ENCODE results near the gene ATXN1. TPM values are rescaled to one million over a fixed set of nuclear protein-coding genes. Genes with fewer than 3 reads are reported as not detected.

Gene ATXN1
- total and polyA plus RNA-seq, 2 experiments from 2014 or later = 4.8 to 9.1 TPM

DNA sequence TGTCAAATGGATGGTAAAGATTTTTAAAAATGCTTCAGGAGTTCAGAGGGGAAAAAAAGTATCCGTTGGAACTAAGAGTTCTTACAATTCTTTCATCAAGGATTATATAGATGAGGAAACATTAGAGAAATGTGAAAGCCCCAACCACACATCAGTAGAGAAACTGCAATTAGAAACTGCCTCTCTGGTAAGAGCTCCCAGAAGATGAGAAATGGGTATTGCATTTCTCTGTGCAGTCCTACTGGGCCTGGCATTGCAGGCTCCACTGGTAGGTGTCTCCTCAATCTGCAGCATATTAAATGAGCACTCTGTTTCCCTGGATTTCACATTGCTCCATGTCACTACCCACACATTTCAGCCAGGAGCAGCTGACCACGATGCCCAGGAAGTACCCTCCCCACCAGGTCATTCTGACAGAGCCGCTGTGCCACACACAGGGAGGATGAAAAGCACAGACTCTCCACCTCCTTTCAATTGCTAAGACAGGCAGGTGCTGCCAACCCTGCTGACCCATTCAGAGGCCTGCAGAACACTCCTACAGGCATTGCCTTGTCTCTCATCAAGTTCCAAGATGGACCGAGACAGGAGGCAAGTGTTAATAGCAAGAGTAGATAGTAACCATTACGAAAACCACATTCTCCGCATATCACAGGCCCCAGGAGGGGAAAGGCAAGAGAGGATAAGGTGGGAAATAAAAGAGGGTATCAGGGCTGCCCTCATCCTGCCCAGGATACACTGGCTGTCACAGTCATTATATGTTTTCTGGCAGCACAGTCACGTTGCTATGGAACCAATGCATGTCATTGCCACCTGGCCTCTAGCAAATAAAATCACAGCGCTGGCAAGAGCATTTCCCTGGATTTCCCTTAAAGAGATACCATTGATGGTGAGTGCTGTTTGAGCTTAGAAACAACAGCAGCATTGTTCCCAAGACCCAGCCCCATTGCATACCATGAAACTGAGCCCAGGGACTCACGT, 241.7 kb downstream of the ATXN1 start (continued):
- no peak for TF ChIP-seq ZNF114 (CRISPR knock-in tag; IDR thresholded peaks at IDR 0.05)
- TF ChIP-seq EZH2phosphoT487 (IDR thresholded peaks at IDR 0.05; ENCODE audit: unreplicated experiment) = no peak
- TF ChIP-seq JUNB (IDR thresholded peaks at IDR 0.05; ENCODE audit: unreplicated experiment) = no peak

DNA sequence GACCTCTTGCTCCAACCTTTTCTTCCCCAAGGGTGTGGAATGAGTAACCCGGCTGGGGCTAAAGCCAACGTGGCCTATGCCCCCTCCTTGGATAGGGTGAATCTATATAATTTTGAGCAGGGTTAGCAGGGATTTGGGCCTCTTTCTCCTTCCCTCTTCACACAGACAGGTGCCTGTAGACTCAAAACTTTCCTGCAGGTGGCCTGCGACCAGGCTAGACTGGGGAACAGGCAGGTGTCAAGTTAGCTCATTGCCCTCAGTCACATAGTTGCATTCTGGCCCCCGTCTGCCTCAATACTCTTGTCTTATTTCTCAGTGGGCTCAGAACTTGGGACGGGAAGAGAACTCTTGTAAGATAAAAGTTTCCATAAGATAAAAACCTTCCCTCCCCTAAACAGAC, 243.0 kb downstream of the ATXN1 start:
- no peak overlapping the region for H3K4me3 ChIP-seq
- Mint-ChIP-seq H3K4me3 (no peak overlapping the region), H3K27me3 (ENCODE audit: insufficient read depth, low read depth, poor library complexity) (peaks cover 3% of the 10 kb centered on the region), H3K9me3 (no peaks in the 10 kb centered on the region), H3K27ac (no peak overlapping the region), H3K36me3 (ENCODE audit: low read depth) (no peaks in the 10 kb centered on the region), H3K4me1 (peaks cover 27% of the 10 kb centered on the region)
- peak; percentile 43 for DNase-seq (ENCODE audit: low spot score)
- H3K4me2 ChIP-seq = no peak overlapping the region
- no peak overlapping the region for H2AFZ ChIP-seq
- H3K27ac ChIP-seq (ENCODE audit: low read depth) = no peak overlapping the region
- no peaks in the 10 kb centered on the region for H3K79me2 ChIP-seq (replicated peaks; ENCODE audit: insufficient read depth)
- no peaks in the 10 kb centered on the region for H3F3A ChIP-seq (replicated peaks; ENCODE audit: low read depth)
- no peaks in the 10 kb centered on the region for H3K27me3 ChIP-seq (ENCODE audit: insufficient read depth)
- no peaks in the 10 kb centered on the region for H4K20me1 ChIP-seq (replicated peaks; ENCODE audit: insufficient read depth)
- TF ChIP-seq, protein P1, sequence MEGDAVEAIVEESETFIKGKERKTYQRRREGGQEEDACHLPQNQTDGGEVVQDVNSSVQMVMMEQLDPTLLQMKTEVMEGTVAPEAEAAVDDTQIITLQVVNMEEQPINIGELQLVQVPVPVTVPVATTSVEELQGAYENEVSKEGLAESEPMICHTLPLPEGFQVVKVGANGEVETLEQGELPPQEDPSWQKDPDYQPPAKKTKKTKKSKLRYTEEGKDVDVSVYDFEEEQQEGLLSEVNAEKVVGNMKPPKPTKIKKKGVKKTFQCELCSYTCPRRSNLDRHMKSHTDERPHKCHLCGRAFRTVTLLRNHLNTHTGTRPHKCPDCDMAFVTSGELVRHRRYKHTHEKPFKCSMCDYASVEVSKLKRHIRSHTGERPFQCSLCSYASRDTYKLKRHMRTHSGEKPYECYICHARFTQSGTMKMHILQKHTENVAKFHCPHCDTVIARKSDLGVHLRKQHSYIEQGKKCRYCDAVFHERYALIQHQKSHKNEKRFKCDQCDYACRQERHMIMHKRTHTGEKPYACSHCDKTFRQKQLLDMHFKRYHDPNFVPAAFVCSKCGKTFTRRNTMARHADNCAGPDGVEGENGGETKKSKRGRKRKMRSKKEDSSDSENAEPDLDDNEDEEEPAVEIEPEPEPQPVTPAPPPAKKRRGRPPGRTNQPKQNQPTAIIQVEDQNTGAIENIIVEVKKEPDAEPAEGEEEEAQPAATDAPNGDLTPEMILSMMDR (conservative IDR thresholded peaks at IDR 0.05; ENCODE audit: low read depth in 2 of 2) = peak; percentile 30 to 41; a peak in 3 of 4 replicates
- TF ChIP-seq, protein P2, sequence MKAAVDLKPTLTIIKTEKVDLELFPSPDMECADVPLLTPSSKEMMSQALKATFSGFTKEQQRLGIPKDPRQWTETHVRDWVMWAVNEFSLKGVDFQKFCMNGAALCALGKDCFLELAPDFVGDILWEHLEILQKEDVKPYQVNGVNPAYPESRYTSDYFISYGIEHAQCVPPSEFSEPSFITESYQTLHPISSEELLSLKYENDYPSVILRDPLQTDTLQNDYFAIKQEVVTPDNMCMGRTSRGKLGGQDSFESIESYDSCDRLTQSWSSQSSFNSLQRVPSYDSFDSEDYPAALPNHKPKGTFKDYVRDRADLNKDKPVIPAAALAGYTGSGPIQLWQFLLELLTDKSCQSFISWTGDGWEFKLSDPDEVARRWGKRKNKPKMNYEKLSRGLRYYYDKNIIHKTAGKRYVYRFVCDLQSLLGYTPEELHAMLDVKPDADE (IDR thresholded peaks at IDR 0.05) = no peak
- peaks cover 16% of the 10 kb centered on the region for H3K4me1 ChIP-seq (ENCODE audit: insufficient read depth)
- peak; percentile 69 for ATAC-seq
- no peaks in the 10 kb centered on the region for H3K9me2 ChIP-seq (ENCODE audit: insufficient read depth)
- H3K36me3 ChIP-seq (ENCODE audit: insufficient read depth) = no peaks in the 10 kb centered on the region

DNA sequence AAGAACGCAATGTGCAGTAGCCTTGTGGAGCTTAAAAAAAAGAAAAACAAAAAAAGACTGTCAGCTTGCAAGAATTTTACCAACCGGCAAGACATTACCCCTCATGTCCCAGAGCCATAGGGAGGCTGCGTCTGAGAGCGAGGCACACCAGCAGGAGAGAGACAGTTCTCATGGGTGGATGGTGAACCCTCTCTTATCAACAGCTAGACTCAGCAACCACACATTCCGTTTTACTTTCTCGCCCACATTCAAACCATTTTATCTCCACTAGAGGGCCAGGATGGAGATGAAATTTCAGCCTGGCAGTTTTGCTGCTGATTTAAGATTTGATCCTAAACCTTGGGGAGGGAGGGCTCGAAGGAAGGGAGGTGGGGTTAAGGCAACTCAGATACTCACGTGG, 247.0 kb downstream of the ATXN1 start:
- TF ChIP-seq EZH2phosphoT487 (IDR thresholded peaks at IDR 0.05; ENCODE audit: unreplicated experiment) = no peak
- TF ChIP-seq, protein P1 (conservative IDR thresholded peaks at IDR 0.05; ENCODE audit: low read depth in 2 of 2) = peak; percentile 59 to 71
- H3K27ac ChIP-seq (ENCODE audit: low read depth) = no peak overlapping the region
- no peak overlapping the region for H2AFZ ChIP-seq
- H3K4me1 ChIP-seq (ENCODE audit: insufficient read depth) = peaks cover 30% of the 10 kb centered on the region
- peaks cover 32% of the 10 kb centered on the region for H3K4me1 Mint-ChIP-seq
- no peaks in the 10 kb centered on the region for H3K36me3 ChIP-seq (ENCODE audit: insufficient read depth)
- DNase-seq (ENCODE audit: low spot score) = peak; percentile 72
- H3K4me2 ChIP-seq = no peak overlapping the region
- H3K9me2 ChIP-seq (ENCODE audit: insufficient read depth) = no peaks in the 10 kb centered on the region
- H3F3A ChIP-seq (replicated peaks; ENCODE audit: low read depth) = no peaks in the 10 kb centered on the region
- no peak overlapping the region for H3K4me3 ChIP-seq
- H3K27me3 ChIP-seq (ENCODE audit: insufficient read depth) = no peaks in the 10 kb centered on the region
- no peak overlapping the region for H3K27ac Mint-ChIP-seq
- no peaks in the 10 kb centered on the region for H3K79me2 ChIP-seq (replicated peaks; ENCODE audit: insufficient read depth)
- H3K27me3 Mint-ChIP-seq (ENCODE audit: insufficient read depth, low read depth, poor library complexity) = peaks cover 3% of the 10 kb centered on the region
- H3K4me3 Mint-ChIP-seq = no peak overlapping the region
- no peaks in the 10 kb centered on the region for H4K20me1 ChIP-seq (replicated peaks; ENCODE audit: insufficient read depth)
- ATAC-seq = peak; percentile 68
- H3K9me3 Mint-ChIP-seq = no peaks in the 10 kb centered on the region
- no peaks in the 10 kb centered on the region for H3K36me3 Mint-ChIP-seq (ENCODE audit: low read depth)

Measured in GM23338 (cell line).